Jurkat, Clone E6-1 (cell line): ENCODE data around the gene RBM24. TPM values are rescaled to one million over a fixed set of nuclear protein-coding genes. Genes with fewer than 3 reads are reported as not detected.

Source experiments
- DNase-seq: peaks from one replicate; pipeline ENCODE4 v3.0.0-alpha.2; 2011; ENCODE audit warnings: low read depth, low spot score
- H3K4me3 ChIP-seq: 2 replicates; pipeline ENCODE4 v1.5.1; 2011; ENCODE audit warnings: mild to moderate bottlenecking, low read length, control low read depth, moderate library complexity
- polyA plus RNA-seq: library from polyadenylated mRNA; unstranded; fragments of >200 nt; gene quantifications from one replicate; pipeline ENCODE4 v1.2.1, GENCODE V29; 2012; ENCODE audit warnings: missing spikeins; ENCODE audit not compliant: insufficient read length, insufficient read depth

The RBM24 gene
- not detected for polyA plus RNA-seq

GRCh38 chr6:17281100-17281496 is at the start of gene RBM24:
Gene RBM24, plus strand, starts transcription at chr6:17281361. Its CDS starts 221 bp downstream, at chr6:17281582.
- no peak for DNase-seq
- H3K4me3 ChIP-seq: no peak within 1 kb of the TSS

GRCh38 chr6:17233531-17233930 is 47.6 kb upstream of the RBM24 start:
- DNase-seq: no peak
- H3K4me3 ChIP-seq: no peak overlapping the region

GRCh38 chr6:17237246-17237645 is 43.9 kb upstream of the RBM24 start:
- H3K4me3 ChIP-seq: no peak overlapping the region
- no peak for DNase-seq

GRCh38 chr6:17239260-17239659 is 41.9 kb upstream of the RBM24 start:
- no peak overlapping the region for H3K4me3 ChIP-seq
- DNase-seq: no peak

- DNase-seq: no peak
- no peak overlapping the region for H3K4me3 ChIP-seq
These were observed 40.2 kb upstream of the RBM24 start for GRCh38 chr6:17240803-17241500.

GRCh38 chr6:17242087-17242486 is 39.1 kb upstream of the RBM24 start:
- DNase-seq: no peak
- no peak overlapping the region for H3K4me3 ChIP-seq

GRCh38 chr6:17250237-17250636 is 30.9 kb upstream of the RBM24 start:
- no peak overlapping the region for H3K4me3 ChIP-seq
- DNase-seq: no peak

GRCh38 chr6:17251953-17252352 is 29.2 kb upstream of the RBM24 start:
- H3K4me3 ChIP-seq: no peak overlapping the region
- no peak for DNase-seq

- H3K4me3 ChIP-seq: no peak overlapping the region
- DNase-seq: no peak
These were observed 22.4 kb upstream of the RBM24 start for GRCh38 chr6:17258749-17259148.

GRCh38 chr6:17265570-17265969 is 15.6 kb upstream of the RBM24 start:
- DNase-seq: no peak
- no peak overlapping the region for H3K4me3 ChIP-seq

- no peak for DNase-seq
- H3K4me3 ChIP-seq: no peak overlapping the region
These were observed 13.6 kb upstream of the RBM24 start for GRCh38 chr6:17267566-17267965.

GRCh38 chr6:17268114-17268513 is 13.0 kb upstream of the RBM24 start:
- no peak for DNase-seq
- no peak overlapping the region for H3K4me3 ChIP-seq

GRCh38 chr6:17269840-17270239 is 11.3 kb upstream of the RBM24 start:
- no peak for DNase-seq

GRCh38 chr6:17271628-17272027 is 9.5 kb upstream of the RBM24 start:
- H3K4me3 ChIP-seq: no peak overlapping the region
- DNase-seq: no peak

More at GRCh38 chr6:17269840-17270239, 11.3 kb upstream of the RBM24 start:
- H3K4me3 ChIP-seq: no peak overlapping the region

- H3K4me3 ChIP-seq: no peak overlapping the region
- DNase-seq: no peak
These were observed 4.4 kb upstream of the RBM24 start for GRCh38 chr6:17276766-17277165.

GRCh38 chr6:17277256-17277655 is 3.9 kb upstream of the RBM24 start:
- H3K4me3 ChIP-seq: no peak overlapping the region
- DNase-seq: no peak

- no peak for DNase-seq
- H3K4me3 ChIP-seq: no peak overlapping the region
These were observed 2.7 kb upstream of the RBM24 start for GRCh38 chr6:17278289-17279063.

- no peak overlapping the region for H3K4me3 ChIP-seq
- DNase-seq: no peak
These were observed 1.0 kb upstream of the RBM24 start for GRCh38 chr6:17280138-17280537.

- no peak overlapping the region for H3K4me3 ChIP-seq
- no peak for DNase-seq
These were observed 540 bp upstream of the RBM24 start for GRCh38 chr6:17280552-17281090.
